ENCODE data around the gene CST2. TPM values are rescaled to one million over a fixed set of nuclear protein-coding genes. Genes with fewer than 3 reads are reported as not detected.

The CST2 gene
- total and polyA plus RNA-seq, 4 donors = not detected

GRCh38 chr20:23875606-23876237, 49.2 kb upstream of the CST2 start:
- H3K4me1 ChIP-seq (ENCODE audit: control insufficient read depth in 4 of 4, insufficient read depth in 4 of 4, low read length in 3 of 4) = peaks cover 0 to 8% (median 3%) of the 10 kb centered on the region in 4 donors
- H3K36me3 ChIP-seq (ENCODE audit: control insufficient read depth in 4 of 4, insufficient read depth in 3 of 4, low read depth in 1 of 4, low read length in 3 of 4) = no peaks in the 10 kb centered on the region
- no peak overlapping the region for H3K27ac ChIP-seq (ENCODE audit: low read depth in 1 of 2, low read length in 2 of 2)
- TF ChIP-seq, protein P1, sequence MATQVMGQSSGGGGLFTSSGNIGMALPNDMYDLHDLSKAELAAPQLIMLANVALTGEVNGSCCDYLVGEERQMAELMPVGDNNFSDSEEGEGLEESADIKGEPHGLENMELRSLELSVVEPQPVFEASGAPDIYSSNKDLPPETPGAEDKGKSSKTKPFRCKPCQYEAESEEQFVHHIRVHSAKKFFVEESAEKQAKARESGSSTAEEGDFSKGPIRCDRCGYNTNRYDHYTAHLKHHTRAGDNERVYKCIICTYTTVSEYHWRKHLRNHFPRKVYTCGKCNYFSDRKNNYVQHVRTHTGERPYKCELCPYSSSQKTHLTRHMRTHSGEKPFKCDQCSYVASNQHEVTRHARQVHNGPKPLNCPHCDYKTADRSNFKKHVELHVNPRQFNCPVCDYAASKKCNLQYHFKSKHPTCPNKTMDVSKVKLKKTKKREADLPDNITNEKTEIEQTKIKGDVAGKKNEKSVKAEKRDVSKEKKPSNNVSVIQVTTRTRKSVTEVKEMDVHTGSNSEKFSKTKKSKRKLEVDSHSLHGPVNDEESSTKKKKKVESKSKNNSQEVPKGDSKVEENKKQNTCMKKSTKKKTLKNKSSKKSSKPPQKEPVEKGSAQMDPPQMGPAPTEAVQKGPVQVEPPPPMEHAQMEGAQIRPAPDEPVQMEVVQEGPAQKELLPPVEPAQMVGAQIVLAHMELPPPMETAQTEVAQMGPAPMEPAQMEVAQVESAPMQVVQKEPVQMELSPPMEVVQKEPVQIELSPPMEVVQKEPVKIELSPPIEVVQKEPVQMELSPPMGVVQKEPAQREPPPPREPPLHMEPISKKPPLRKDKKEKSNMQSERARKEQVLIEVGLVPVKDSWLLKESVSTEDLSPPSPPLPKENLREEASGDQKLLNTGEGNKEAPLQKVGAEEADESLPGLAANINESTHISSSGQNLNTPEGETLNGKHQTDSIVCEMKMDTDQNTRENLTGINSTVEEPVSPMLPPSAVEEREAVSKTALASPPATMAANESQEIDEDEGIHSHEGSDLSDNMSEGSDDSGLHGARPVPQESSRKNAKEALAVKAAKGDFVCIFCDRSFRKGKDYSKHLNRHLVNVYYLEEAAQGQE (IDR thresholded peaks at IDR 0.05) = no peak
- TF ChIP-seq NR2F2 (IDR thresholded peaks at IDR 0.05) (no peak), TAF1 (conservative IDR thresholded peaks at IDR 0.05) (no peak), JUND (IDR thresholded peaks at IDR 0.05) (no peak), HNF4A (conservative IDR thresholded peaks at IDR 0.05) (no peak), SP1 (IDR thresholded peaks at IDR 0.05) (no peak), RAD21 (IDR thresholded peaks at IDR 0.05) (no peak), FOXA2 (IDR thresholded peaks at IDR 0.05) (no peak), YY1 (IDR thresholded peaks at IDR 0.05) (no peak), FOXA1 (IDR thresholded peaks at IDR 0.05) (no peak), RXRA (IDR thresholded peaks at IDR 0.05) (no peak), MAX (IDR thresholded peaks at IDR 0.05) (no peak), GABPA (IDR thresholded peaks at IDR 0.05 in 1 of 2, conservative IDR thresholded peaks at IDR 0.05 in 1 of 2) (no peak), EGR1 (IDR thresholded peaks at IDR 0.05; ENCODE audit: low read depth in 2 of 2) (no peak), HNF4G (IDR thresholded peaks at IDR 0.05) (no peak)
- TF ChIP-seq, protein P2, sequence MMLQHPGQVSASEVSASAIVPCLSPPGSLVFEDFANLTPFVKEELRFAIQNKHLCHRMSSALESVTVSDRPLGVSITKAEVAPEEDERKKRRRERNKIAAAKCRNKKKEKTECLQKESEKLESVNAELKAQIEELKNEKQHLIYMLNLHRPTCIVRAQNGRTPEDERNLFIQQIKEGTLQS (IDR thresholded peaks at IDR 0.05) = no peak
- TF ChIP-seq, protein P3, sequence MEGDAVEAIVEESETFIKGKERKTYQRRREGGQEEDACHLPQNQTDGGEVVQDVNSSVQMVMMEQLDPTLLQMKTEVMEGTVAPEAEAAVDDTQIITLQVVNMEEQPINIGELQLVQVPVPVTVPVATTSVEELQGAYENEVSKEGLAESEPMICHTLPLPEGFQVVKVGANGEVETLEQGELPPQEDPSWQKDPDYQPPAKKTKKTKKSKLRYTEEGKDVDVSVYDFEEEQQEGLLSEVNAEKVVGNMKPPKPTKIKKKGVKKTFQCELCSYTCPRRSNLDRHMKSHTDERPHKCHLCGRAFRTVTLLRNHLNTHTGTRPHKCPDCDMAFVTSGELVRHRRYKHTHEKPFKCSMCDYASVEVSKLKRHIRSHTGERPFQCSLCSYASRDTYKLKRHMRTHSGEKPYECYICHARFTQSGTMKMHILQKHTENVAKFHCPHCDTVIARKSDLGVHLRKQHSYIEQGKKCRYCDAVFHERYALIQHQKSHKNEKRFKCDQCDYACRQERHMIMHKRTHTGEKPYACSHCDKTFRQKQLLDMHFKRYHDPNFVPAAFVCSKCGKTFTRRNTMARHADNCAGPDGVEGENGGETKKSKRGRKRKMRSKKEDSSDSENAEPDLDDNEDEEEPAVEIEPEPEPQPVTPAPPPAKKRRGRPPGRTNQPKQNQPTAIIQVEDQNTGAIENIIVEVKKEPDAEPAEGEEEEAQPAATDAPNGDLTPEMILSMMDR (IDR thresholded peaks at IDR 0.05; ENCODE audit: low read depth, low read length, missing input control) = no peak
- TF ChIP-seq, protein P4, sequence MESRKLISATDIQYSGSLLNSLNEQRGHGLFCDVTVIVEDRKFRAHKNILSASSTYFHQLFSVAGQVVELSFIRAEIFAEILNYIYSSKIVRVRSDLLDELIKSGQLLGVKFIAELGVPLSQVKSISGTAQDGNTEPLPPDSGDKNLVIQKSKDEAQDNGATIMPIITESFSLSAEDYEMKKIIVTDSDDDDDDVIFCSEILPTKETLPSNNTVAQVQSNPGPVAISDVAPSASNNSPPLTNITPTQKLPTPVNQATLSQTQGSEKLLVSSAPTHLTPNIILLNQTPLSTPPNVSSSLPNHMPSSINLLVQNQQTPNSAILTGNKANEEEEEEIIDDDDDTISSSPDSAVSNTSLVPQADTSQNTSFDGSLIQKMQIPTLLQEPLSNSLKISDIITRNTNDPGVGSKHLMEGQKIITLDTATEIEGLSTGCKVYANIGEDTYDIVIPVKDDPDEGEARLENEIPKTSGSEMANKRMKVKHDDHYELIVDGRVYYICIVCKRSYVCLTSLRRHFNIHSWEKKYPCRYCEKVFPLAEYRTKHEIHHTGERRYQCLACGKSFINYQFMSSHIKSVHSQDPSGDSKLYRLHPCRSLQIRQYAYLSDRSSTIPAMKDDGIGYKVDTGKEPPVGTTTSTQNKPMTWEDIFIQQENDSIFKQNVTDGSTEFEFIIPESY (IDR thresholded peaks at IDR 0.05) = no peak
- no peak for DNase-seq (ENCODE audit: low spot score)
- peaks cover 0 to 5% (median 1%) of the 10 kb centered on the region in 4 donors for H3K27me3 ChIP-seq (ENCODE audit: control insufficient read depth in 4 of 4, insufficient read depth in 4 of 4, low read length in 3 of 4)
- 85% methylated on average over 6 of the region's 6 CpGs for WGBS
- H3K9me3 ChIP-seq (ENCODE audit: control insufficient read depth in 4 of 4, low read length in 3 of 4) = no peaks in the 10 kb centered on the region
- no peak overlapping the region for H3K4me3 ChIP-seq (ENCODE audit: low read depth in 1 of 3, low read length in 3 of 3)
- H3K9ac ChIP-seq (ENCODE audit: low read depth in 1 of 2, low read length in 2 of 2) = no peak overlapping the region
